ENCODE results near the gene FGG. TPM values are rescaled to one million over a fixed set of nuclear protein-coding genes. Genes with fewer than 3 reads are reported as not detected.
"Not testable (repeated sequence)": the region's sequence is repeated elsewhere in the genome, so short reads cannot be mapped to it uniquely, and the experiment has no call there.

FGG gene
- total RNA-seq, 3 donors from 2014 or later: 3.3 TPM; not detected in 2

DNA sequence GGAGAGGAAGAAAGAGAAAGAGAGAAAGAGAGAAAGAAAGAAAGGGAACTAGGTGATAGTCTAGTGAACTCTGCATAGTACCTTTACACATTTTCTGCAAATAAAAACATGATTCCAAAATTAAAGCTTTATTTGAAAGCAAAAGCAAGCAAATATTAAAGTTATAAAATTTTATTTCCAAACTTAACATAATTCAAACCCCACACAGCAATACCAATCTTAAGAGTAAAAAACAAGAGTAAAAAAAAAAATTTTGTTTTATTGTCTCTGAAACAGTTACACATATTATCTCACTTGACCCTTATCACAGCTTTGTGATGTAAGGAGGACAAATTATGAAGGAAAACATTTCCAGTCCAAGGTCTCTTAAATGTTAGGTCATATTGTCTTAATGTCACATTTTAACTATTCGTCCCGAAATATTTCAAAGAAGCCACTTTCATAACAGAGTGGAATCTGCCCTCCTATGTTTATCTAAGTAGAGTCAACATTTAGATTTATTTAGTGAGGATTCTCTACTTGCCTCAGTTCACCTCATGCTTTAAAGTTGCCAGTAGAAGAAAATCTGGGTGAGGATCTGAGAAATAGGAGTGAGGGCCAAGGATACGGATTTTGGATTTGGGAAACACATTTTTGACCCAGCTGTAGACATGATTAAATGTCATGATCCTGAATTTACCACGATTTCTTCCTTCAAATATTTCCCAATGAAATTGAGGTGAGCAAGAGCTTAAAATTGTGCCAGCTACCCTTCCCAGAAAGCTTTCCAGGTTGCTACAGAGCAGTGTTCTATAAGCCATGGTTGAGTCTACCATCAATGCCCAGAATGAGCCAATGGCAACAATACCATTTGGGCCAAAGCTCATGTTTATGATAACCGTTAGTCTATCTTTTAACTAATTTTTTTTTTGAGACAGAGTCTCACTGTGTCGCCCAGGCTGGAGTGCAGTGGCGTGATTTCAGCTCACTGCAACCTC is 14.4 kb downstream of the FGG start:
- Histone ChIP-seq H3K4me3 (no peak overlapping the region), H3K36me3 (no peaks in the 10 kb centered on the region), H3K27me3 (no peaks in the 10 kb centered on the region), H3K4me1 (no peaks in the 10 kb centered on the region), H3K9me3 (no peaks in the 10 kb centered on the region), H3K27ac (no peak overlapping the region)
- no peak for DNase-seq (ENCODE audit: low spot score in 2 of 2)
- intact Hi-C loops (cut with DNase I; ENCODE audit: low total_unique reads): loop anchor here (10.0 kb wide), 1 partner anchor 287 kb away; no protein-coding TSS in a partner anchor
- TF ChIP-seq, protein P1, sequence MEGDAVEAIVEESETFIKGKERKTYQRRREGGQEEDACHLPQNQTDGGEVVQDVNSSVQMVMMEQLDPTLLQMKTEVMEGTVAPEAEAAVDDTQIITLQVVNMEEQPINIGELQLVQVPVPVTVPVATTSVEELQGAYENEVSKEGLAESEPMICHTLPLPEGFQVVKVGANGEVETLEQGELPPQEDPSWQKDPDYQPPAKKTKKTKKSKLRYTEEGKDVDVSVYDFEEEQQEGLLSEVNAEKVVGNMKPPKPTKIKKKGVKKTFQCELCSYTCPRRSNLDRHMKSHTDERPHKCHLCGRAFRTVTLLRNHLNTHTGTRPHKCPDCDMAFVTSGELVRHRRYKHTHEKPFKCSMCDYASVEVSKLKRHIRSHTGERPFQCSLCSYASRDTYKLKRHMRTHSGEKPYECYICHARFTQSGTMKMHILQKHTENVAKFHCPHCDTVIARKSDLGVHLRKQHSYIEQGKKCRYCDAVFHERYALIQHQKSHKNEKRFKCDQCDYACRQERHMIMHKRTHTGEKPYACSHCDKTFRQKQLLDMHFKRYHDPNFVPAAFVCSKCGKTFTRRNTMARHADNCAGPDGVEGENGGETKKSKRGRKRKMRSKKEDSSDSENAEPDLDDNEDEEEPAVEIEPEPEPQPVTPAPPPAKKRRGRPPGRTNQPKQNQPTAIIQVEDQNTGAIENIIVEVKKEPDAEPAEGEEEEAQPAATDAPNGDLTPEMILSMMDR (IDR thresholded peaks at IDR 0.05): no peak
- TF ChIP-seq POLR2AphosphoS5 (IDR thresholded peaks at IDR 0.05) (no peak), POLR2A (IDR thresholded peaks at IDR 0.05) (no peak)

DNA sequence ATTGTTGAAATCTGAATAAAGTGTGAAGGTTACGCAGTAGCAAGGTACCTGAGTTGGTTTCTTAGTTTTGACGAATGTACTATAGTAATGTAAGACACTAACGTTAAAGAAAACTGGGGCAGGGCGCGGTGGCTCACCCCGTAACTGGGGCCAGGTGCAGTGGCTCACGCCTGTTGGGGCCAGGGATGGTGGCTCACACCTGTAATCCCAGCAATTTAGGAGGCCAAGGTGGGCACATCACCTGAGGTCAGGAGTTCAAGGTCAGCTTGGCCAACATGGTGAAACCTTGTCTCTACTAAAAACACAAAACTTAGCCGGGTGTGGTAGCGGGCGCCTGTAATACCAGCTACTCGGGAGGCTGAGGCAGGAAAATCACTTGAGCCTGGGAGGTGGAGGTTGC is 15.2 kb downstream of the FGG start:
- not testable (repeated sequence) for DNase-seq (ENCODE audit: low spot score in 2 of 2); H3K4me3 ChIP-seq; H3K27ac ChIP-seq; H3K4me1 ChIP-seq; H3K9me3 ChIP-seq; H3K36me3 ChIP-seq; H3K27me3 ChIP-seq
- intact Hi-C loops (cut with DNase I; ENCODE audit: low total_unique reads): loop anchor here (10.0 kb wide), 1 partner anchor 288 kb away; no protein-coding TSS in a partner anchor

DNA sequence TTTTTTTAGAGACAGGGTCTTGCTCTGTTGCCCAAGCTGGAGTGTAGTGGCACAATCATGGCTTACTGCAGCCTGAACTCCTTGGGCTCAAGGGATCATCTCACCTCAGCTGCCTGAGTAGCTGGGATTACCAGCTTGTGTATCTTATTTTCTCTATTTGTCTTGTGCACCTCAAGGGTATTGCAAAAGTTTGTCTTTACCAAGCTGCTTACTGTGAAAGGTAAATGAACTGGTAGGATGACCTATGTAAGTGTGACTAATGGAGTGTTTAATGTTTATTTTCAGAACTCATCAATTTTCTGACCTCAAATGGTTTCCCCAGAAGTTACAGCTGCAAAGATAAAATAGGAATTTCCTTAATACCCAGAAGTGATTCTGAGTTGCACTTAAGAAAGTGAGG is 16.6 kb downstream of the FGG start:
- intact Hi-C loops (cut with DNase I; ENCODE audit: low total_unique reads): loop anchor here (10.0 kb wide), 1 partner anchor 289 kb away; no protein-coding TSS in a partner anchor
- no peak overlapping the region for H3K27ac ChIP-seq

DNA sequence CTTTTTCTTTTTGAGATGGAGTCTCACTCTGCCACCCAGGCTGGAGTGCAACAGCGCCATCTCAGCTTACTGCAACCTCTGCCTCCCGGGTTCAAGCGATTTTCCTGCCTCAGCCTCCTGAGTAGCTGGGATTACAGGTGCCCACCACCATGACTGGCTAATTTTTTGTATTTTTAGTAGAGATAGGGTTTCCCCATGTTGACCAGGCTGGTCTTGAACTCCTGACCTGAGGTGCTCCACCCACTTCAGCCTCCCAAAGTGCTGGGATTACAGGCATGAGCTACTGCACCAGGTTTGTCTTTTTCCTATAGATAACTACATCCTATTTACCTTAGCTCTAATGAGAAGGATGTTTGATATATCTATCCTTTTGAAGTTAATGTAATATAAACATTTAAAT is 18.1 kb downstream of the FGG start:
- not testable (repeated sequence) for H3K27me3 ChIP-seq; H3K4me1 ChIP-seq; H3K9me3 ChIP-seq; H3K27ac ChIP-seq; DNase-seq (ENCODE audit: low spot score in 2 of 2); H3K4me3 ChIP-seq; H3K36me3 ChIP-seq
- intact Hi-C loops (cut with DNase I; ENCODE audit: low total_unique reads): loop anchor here (10.0 kb wide), 1 partner anchor 290 kb away; no protein-coding TSS in a partner anchor

More for the DNA sequence above, 16.6 kb downstream of the FGG start:
- no peaks in the 10 kb centered on the region for H3K9me3 ChIP-seq
- H3K4me3 ChIP-seq: no peak overlapping the region
- no peaks in the 10 kb centered on the region for H3K27me3 ChIP-seq
- DNase-seq (ENCODE audit: low spot score in 2 of 2): no peak
- H3K4me1 ChIP-seq: no peaks in the 10 kb centered on the region
- no peaks in the 10 kb centered on the region for H3K36me3 ChIP-seq
- no peak for TF ChIP-seq POLR2AphosphoS5 (IDR thresholded peaks at IDR 0.05)

DNA sequence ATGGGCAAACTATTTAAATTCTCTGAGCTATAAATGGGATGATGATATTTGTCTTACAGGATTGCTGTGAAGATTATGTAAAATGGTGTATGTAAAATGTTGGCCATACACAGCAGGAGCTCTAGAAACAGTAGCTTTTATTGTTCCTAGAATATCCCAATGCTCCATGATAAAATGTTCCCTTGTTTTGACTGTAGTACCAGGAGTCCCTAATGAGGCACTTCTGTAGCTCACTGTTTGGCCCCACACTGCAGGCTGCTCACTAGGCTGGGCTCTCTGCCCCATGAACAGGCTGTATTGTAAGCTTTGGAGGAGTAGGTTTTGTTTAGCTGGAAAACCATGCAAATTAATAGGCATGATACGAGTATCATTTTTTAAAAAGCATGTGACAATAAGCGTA is 18.6 kb downstream of the FGG start:
- DNase-seq (ENCODE audit: low spot score in 2 of 2): no peak
- H3K36me3 ChIP-seq: no peaks in the 10 kb centered on the region
- H3K27me3 ChIP-seq: no peaks in the 10 kb centered on the region
- H3K4me3 ChIP-seq: no peak overlapping the region
- H3K4me1 ChIP-seq: no peaks in the 10 kb centered on the region
- intact Hi-C loops (cut with DNase I; ENCODE audit: low total_unique reads): loop anchor here (10.0 kb wide), 1 partner anchor 291 kb away; no protein-coding TSS in a partner anchor
- TF ChIP-seq POLR2A (IDR thresholded peaks at IDR 0.05) (no peak), POLR2AphosphoS5 (IDR thresholded peaks at IDR 0.05) (no peak)
- TF ChIP-seq, protein P1 (IDR thresholded peaks at IDR 0.05): no peak
- H3K27ac ChIP-seq: no peak overlapping the region
- no peaks in the 10 kb centered on the region for H3K9me3 ChIP-seq

DNA sequence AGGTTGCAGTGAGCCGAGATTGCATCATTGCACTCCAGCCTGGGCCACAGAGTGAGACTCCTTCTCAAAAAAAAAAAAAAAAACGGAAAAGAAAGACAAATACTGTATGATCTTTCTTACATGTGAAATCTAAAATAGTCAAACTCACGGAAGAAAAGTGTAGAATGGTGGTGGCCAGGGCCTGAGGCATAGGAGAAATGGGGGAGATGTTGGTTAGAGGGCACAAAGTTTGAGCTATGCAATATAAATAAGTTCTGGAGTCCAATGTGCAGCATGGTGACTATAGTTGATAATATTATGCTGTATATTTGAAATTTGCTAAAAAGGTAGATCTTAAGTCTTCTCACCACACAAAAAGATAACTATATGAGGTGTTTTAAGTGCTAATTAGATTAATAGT is 20.6 kb downstream of the FGG start:
- Histone ChIP-seq H3K9me3 (no peaks in the 10 kb centered on the region), H3K27ac (no peak overlapping the region), H3K36me3 (no peaks in the 10 kb centered on the region), H3K27me3 (no peaks in the 10 kb centered on the region), H3K4me3 (no peak overlapping the region), H3K4me1 (no peaks in the 10 kb centered on the region)
- no peak for DNase-seq (ENCODE audit: low spot score in 2 of 2)
- TF ChIP-seq, protein P1 (IDR thresholded peaks at IDR 0.05): no peak
- no peak for TF ChIP-seq POLR2AphosphoS5 (IDR thresholded peaks at IDR 0.05)
- no peak for TF ChIP-seq POLR2A (IDR thresholded peaks at IDR 0.05)
- intact Hi-C loops (cut with DNase I; ENCODE audit: low total_unique reads): loop anchor here (10.0 kb wide), 1 partner anchor 293 kb away; no protein-coding TSS in a partner anchor
